ENCODE results near the gene UTP4.
"Not testable (repeated sequence)": the region's sequence is repeated elsewhere in the genome, so short reads cannot be mapped to it uniquely, and the experiment has no call there.

The UTP4 gene

DNA sequence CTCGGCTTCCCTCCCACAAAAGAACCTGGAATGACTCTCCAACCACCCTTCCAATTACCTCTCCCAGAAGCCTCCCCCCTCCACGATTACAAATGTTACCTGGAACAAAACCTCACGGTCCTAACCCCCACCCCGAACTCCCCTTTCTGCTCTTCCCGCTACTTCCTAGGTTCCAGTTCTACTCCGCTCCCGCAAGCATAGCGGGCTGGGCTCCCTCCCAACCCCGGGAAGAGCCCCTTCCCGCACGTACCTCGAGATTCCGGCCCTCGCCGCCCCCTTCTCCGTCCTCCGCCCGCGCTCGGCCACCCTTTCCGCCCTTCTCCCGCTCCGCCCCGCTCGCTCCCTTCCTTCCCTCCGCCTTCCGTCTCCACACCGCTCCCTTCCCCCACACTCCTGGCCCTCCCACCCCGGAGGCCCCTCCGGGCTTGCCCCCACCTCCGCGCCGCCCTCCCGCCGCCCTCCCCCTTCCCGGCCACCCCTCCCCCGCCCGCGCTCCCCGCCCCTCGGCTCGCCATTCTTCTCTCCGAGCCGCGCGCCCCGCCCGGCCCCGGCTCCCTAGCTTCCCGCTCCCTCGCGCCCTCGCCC lies 518 bp upstream of the UTP4 start:
- peak; percentile 92 for DNase-seq

DNA sequence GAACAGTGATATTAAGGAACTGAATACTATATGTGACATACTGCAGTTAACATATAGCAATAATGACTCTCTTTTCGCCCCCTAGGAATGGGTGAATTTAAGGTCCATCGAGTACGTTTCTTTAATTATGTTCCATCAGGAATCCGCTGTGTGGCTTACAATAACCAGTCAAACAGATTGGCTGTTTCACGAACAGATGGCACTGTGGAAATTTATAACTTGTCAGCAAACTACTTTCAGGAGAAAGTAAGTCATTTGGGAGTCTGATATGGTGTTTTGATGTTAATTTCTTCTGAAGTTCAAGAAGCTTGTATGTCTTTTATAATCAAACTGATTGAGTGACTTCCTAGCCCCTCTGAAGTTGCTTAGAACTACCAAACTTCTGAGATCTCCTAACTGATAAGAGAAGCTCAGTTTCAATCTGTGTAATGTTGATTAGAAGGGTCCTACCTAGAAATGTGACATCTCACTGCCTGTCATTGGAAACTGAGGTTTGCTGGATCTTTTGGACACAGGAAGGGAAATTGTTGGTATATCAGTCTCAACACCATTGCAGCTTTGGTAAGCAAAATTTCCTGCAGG lies 1.0 kb downstream of the UTP4 start:
- peak; percentile 32 for DNase-seq

DNA sequence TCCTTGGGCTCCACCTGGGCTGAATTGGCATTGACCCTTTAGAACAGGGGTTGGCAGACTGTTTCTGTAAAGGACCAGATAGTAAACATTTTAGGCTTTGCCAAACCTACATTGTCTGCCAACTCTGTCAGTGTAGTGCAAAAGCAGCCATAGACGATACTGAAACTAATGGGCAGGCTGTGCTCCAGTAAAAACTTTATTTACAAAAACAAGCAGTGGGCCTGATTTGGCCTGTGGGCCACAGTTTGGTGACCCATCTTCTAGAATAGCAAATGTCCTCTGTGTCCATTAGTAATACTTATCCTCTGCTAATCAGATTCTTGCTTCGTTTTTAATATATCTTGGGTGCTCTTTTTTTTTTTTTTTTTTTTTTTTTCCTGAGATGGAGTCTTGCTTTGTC lies 6.2 kb downstream of the UTP4 start:
- no peak for DNase-seq

DNA sequence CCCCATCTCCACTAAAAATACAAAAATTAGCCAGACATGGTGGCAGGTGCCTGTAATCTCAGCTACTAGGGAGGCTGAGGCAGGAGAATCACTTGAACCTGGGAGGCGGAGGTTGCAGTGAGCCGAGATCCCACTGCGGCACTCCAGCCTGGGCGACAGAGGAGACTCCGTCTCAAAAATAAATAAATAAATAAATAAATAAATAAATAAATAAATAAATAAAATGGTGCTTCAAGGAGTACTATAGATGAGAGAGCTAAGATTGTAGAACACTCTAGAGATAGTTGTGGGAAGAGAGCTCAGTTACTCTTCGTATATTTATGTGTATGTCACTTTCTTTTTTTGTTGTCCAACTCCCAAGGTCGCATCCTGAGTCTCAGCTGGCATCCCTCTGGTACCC lies 7.0 kb downstream of the UTP4 start:
- DNase-seq: not testable (repeated sequence)

DNA sequence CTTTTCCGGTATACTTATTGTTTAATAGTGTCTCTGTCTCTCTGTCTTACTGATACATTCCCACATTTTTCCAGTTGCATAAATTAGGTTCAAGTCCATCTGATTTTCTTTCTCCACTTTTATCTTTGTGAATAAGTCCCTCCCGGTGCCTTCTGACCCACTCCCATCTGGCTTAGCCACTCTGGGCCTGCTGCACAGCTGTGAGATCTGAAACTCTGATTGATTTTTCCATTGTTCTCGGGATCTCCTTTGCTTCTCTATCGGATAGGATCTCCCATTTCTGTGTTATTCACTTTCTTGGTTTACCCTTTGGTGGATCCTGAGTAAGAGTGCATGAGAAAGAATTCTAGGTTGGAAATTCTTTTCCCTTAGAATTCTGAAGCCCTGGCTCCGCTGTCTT lies 8.6 kb downstream of the UTP4 start:
- no peak for DNase-seq

DNA sequence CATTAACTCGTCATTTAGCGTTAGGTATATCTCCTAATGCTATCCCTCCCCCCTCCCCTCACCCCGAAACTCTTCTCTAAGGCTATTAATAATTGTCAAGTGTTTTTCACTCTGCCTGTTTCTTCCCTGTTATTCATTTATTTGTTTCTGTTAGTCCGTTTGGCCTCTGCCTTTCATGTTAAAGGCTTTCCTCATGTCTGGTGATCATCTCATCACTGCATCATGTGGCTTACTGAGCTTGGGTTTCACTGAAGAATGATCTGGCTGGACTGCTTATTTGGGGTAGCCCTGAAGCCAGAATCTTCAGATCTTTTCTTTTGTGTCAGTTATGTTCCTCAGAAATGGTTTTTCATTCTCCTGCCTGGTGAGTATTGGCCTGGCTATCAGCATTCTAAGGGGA lies 9.5 kb downstream of the UTP4 start:
- no peak for DNase-seq

DNA sequence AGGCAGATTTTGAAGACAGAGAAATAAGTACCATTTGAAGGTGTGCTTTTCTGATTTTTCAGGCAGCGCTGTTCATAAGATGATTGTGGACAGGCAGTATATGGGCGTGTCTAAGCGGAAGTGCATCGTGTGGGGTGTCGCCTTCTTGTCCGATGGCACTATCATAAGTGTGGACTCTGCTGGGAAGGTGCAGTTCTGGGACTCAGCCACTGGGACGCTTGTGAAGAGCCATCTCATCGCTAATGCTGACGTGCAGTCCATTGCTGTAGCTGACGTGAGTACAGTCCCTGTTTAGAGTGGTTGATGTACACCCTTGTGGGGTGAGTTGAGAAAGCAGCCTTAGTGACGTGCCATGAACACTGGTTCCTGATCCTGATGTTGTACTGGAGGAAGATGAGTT lies 10.7 kb downstream of the UTP4 start:
- peak; percentile 66 for DNase-seq

DNA sequence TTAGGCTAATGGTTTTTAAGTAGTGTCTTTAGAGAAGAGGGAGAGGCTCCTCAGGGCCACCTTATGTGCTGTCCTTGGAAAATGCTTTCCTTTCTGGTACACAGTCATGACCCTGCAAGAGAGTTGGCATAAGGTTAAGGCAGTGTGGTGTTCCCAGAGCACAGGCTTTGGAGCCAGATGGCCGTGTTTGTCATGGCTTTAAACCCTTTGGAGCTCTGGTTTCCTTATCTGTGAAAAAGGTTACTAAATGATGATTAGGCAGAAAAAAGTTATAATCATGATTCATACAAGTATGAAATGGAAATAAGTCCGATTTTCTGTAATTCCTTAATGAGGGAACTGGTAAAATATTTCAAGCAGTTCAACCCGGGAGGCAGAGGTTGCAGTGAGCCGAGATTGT lies 13.2 kb downstream of the UTP4 start:
- no peak for DNase-seq

DNA sequence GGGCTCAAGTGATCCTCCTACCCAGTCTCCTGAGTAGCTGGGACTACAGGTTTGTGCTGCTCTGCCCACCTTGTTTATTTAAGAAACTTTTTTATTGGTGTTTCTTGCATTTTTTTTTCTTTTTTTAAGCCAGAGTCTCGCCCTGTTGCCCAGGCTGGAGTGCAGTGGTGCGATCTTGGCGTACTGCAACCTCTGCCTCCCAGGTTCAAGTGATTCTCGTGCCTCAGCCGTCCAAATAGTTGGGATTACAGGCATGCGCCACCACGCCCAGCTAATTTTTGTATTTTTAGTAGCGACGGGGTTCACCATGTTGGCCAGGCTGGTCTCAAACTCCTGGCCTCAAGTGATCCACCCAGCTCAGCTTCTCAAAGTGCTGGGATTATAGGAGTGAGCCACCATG lies 17.2 kb downstream of the UTP4 start:
- DNase-seq: not testable (repeated sequence)

DNA sequence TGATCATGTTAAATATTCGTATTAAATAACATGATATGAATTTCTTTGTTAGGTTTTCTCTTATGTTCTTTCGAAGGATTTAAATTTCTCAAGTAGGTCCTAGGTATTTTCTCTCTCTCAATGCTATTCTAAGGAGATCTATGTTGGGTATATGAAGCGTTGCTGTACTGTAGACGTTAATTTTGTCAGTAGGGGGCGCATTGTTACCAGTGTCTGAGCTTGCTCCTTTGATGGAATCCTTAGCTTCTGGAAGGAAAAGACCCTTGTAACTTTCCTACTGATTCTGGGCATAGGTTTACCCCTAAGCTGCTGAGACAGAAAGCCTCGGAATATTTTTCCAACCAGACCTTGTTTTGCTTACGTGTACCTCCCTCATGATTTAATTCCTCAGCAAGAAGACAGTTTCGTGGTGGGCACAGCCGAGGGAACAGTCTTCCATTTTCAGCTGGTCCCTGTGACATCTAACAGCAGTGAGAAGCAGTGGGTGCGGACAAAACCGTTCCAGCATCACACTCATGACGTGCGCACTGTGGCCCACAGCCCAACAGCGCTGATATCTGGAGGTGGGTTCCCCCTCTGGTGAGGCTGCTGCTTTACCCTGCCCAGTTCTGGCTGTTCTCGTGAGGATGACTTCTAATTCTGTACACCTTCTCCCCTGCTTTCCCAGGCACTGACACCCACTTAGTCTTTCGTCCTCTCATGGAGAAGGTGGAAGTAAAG lies 17.9 kb downstream of the UTP4 start:
- peak; percentile 90 for DNase-seq

DNA sequence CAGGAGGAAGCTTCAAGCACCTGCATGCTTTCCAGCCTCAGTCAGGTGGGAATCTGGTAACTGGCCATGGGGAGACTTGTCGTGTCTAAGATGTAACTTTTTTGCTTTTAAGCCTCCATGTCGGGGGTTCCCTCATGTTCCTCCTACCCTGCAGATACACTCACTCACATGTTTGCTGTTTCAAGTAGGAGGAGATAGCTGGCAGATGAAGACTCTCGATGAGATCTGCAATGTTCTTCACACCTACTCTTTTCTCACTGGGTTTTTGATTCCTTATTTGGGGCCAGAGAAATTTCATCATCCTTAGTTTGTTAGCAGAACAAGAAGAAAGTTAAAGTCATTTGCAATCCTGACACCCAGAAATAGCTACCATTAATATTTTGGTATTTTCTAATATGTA lies 24.7 kb downstream of the UTP4 start:
- no peak for DNase-seq

DNA sequence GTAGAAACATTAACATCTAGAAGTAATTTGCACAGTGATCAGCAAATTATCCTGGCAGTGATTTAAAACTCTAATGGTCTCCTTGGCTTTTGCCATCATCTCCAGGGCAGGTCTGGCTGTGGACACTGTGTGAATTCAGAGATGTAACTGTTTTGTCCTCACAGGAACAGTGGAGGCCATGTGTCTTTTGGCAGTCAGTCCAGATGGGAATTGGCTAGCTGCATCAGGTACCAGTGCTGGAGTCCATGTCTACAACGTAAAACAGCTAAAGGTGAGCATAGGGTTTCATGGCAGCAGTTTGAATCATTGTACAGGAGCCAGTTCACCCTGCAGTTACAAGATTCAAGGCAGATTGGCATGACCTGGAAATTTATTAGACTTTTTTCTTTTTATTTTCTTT lies 27.7 kb downstream of the UTP4 start:
- DNase-seq: no peak

DNA sequence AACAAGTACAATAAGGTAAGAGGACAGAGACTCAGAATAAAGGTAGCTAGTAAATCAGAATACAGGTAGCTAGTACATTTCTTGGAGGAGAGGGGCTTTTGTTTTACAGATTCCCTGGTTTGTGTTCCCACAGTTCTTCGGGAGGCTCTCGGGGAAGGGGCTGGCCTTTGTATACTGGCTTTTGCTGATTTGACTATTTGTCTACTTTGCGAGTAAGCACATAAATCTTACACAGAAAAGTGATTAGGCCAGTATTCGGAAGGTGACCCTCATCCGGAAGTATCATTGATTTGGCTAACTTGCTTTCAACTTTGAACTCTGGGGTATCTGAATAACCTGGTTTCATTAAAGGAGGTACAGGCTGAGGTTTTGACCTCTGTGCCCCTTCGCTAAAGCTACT lies 33.1 kb downstream of the UTP4 start:
- no peak for DNase-seq

DNA sequence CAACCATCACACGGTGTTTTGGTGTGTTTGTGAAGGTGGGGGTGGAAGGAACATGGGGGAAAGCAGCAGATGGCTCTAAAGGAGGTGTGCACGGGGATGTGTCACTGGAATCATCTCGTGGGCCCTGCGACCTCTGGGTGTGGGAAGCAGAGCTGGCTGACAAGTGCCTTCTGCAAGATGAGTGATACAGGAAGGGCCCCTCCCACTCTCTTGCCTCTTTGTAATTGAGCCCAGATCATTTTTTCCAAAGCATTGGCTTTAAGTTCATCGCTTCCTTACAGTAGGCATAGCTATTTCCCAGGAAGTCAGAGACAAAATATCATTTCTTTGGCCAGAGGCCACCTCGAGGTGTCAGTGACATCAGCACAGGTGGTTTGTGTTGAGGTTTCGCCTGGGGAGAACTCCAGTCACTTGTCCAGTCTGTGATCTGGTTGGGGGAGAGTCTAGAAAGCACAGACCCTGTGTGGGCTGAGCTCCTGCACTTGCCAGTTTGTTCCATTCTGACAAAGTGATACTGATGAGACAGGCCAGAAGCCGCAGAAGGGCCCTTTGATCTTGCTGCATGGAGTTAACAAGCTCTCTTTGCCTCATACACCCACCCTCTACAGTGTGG lies 33.9 kb downstream of the UTP4 start:
- DNase-seq: no peak

DNA sequence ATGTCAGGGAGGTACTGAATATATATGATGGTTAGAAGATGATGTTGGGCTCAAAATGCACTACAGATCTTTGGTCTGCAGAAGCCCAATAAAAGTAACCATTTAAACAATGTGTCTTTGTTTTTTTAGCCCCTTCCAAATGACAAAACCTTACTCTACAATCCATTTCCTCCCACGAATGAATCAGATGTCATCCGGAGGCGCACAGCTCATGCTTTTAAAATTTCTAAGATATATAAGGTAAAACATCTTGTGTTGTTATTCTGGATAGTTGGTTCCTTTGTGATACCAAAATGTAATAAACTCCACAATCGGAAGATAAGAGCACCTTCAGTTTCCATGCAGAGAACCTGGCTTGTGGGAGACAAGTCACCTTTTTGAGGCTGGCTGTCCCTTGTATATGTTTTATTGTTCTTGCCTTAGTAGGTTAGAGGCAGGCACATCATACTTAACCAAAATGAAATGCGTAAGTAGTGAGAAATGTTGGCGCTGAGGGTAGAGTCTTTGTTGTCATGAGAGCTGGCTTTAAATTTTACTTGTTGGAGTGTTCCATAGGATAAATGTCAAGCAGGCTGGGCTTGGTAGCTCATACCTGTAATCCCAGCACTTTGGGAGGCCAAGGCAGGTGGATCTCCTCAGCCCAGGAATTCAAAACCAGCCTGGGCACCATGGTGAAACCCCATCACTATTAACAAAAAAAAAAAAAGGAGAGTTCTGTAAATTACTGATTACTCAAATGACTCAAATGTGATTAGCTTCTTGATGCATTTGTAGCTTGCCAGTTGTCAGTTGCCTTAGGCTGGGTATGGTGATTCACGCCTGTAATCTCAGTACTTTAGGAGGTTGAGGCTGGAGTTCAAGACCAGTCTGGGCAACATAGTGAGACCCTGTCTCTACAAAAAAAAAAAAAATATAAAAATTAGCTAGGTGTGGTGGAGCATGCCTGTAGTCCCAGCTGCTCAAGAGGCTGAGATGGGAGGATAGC lies 34.8 kb downstream of the UTP4 start:
- no peak for DNase-seq

DNA sequence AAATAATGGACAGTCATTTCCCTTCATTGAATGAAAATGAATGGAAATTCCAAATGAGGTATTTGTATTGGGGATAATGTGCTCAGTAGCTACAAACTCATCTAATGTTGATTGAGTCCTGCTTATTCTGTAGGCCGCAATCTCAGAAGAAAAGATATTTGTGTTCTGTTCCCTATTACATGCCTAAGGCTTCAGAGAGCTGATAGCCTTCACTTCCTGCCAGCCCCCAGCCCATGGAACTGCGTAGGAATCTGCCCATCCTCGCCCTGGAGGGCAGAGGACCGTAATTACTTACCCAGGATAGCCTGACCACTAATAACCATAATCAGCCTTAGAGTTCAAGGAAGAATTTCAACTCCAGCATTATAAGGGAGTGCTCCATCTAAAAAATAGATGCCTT lies 36.6 kb downstream of the UTP4 start:
- no peak for DNase-seq

DNA sequence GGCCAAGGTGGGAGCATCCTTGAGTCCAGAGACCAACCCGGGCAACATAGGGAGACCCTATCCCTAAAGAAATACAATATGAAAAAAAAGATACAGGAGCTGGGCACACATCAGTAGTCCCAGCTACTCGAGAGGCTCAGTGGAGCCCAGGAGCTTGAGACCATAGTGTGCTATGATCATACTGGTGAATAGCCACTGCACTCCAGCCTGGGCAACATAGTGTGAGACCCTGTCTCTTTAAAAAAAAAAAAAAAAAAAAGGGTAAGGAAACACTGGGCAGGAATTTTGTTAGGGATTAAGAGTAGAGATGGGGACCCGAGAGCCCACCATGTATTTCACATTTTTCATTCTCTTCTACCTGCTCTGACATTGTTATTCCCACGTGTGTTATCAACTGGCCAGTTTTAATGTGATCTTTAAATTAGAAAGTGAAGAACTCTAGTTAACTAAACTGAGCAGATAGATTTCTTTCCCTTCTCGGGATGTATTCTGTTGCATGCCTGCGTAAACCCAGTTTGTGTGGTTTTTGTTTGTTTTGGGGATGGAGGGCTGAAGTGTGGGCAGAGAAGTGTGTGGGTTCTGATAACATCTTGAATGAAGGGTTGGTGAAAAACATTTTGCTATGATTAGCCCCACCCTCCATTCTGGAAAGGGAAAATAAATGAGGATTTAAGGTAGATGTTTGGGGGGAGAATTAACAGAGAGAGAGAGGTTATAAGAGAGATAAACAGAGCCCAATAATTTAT lies 37.3 kb downstream of the UTP4 start:
- DNase-seq: no peak

DNA sequence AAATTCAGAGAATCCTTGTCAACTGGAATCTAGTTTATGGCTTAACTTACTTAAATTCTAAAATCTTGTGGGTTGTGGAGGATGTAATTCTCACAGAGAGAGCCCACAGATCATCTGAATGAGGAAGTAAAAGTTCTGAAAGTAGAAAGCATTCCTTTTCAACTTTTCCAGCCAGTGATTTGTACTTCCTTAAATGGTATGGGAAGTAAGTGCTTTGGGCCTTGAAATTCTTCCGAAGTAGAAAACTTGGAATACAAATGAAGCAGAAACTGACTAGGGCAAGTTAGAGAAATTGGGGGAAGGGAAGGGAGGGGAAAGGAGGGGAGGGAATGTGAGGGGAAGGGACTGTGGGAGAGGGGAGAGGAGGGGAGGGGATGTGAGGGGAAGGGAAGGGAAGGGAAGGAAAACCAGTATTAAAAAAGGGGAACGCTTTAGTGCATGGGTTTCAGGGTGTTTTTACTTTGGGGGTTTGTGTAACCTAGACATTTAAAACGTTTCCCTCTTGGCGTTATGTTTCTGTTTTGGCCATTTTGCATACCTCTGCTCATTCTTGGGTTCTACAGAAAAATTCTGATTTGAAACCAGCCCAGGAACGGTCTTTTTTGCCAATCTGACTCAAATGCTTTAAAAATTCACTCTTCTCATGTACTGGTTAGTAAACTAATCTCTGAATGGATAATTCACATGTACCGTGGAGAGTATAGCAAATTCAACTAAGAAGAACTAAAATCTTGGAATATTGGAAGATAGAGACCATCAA lies 39.1 kb downstream of the UTP4 start:
- DNase-seq: no peak

DNA sequence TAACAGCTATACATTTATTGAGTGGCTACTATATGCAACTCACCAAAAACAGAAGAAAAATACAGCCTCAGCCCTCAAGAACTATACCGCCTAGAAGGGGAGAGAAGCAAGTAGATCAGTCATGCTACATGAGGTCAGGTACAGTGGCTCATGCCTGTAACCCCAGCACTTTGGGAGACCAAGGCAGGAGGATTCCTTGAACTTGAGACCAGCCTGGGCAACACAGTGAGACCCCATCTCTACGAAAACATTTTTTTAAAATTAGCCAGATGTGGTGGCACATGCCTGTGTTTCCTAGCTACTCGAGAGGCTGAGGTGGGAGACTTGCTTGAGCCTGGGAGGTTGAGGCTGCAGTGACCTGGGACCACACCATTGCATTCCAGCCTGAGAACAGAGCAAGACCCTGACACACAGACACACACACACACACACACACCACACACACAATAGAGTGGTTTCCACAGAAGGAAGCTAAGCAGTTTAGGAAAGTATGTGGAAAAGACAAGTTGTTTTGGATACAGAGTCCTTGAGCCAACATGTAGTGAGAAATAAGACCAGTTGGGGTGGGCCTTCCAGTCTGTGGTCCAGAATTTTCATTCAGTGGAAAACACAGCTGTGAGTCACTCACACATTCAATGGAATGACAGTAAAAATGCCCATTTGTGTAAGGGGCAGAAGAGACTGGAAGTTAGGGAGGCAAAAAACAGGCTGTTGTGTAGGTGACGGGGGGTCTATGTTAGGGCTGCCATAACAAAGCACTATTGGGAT lies 43.8 kb downstream of the UTP4 start:
- DNase-seq: no peak

DNA sequence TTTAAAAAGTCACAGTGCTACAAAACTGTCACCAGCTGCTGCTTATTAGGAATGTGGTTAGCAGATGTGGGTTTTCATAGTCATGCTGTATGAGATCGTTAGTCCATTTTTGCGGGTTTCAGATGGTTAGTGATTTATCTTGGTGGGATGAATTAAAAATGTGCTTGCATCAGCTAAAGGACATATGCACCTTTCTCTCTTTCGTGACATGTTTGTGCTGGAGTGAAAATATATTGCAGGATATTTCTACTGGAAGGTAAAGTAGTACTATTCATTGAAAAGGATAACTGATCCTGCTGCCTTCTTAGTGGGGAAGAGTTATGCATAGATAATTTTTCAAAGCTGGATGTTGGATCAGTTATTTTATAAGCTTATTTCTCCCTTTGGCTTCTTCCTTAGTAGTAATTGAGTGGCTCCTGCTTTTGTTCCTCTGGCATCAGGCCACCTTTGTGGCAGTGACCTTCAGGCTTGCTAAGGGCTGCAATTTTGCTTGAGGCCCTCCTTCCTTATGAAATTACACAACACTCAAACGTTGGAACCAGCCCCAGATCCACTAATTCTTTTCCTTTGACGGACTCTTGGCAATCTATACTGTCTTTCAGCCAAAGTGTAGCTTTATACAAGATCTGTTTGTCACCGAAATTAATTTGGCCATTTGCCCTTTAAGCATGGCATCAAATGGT lies 47.0 kb downstream of the UTP4 start:
- DNase-seq: no peak

Measured in hematopoietic multipotent progenitor cell treated with erythropoietin and hydrocortisone succinate and interleukin-3 and kit ligand, for 6 days (in vitro differentiated cells).